ENCODE data around the gene ZBTB16. TPM values are rescaled to one million over a fixed set of nuclear protein-coding genes. Genes with fewer than 3 reads are reported as not detected.

Gene ZBTB16
- polyA plus RNA-seq, 1 donor (not counting 4 experiments of a cell fraction or from before 2014, with no cell fraction given), result 0.18 TPM

GRCh38 chr11:114209904-114210303 lies 150.4 kb downstream of the ZBTB16 start:
- DNase-seq (ENCODE audit: low read depth, low spot score) (no peak), FAIRE-seq (no peak)
- Histone ChIP-seq H3K36me3 (ENCODE audit: control insufficient read depth in 2 of 2, extremely low read depth in 1 of 2, insufficient read depth in 2 of 2, low read length in 2 of 2) (no peaks in the 10 kb centered on the region), H3K9me1 (ENCODE audit: control insufficient read depth, extremely low read depth, insufficient read depth, low read length) (no peaks in the 10 kb centered on the region), H2AFZ (ENCODE audit: control insufficient read depth, low read length) (no peak overlapping the region), H3K9me3 (ENCODE audit: control insufficient read depth, low read depth, low read length) (no peaks in the 10 kb centered on the region), H3K9ac (ENCODE audit: control insufficient read depth, extremely low read depth, insufficient read depth, low read length) (no peak overlapping the region), H3K4me1 (ENCODE audit: control insufficient read depth, extremely low read depth, insufficient read depth, low read length) (no peaks in the 10 kb centered on the region), H4K20me1 (ENCODE audit: control insufficient read depth, extremely low read depth, insufficient read depth, low read length) (no peaks in the 10 kb centered on the region), H3K4me3 (ENCODE audit: control insufficient read depth in 2 of 3, extremely low read depth in 1 of 3, insufficient read depth in 2 of 3, low read depth in 1 of 3, low read length in 3 of 3) (no peak overlapping the region), H3K4me2 (ENCODE audit: control insufficient read depth, extremely low read depth, insufficient read depth, low read depth, low read length) (no peak overlapping the region), H3K27ac (ENCODE audit: control insufficient read depth, insufficient read depth, low read length) (no peak overlapping the region), H3K27me3 (ENCODE audit: control insufficient read depth, extremely low read depth, insufficient read depth, low read length) (peaks cover 11% of the 10 kb centered on the region), H3K79me2 (ENCODE audit: control insufficient read depth, insufficient read depth, low read length) (no peaks in the 10 kb centered on the region)
- TF ChIP-seq CTCF (optimal IDR thresholded peaks at IDR 0.05 in 1 of 3, IDR thresholded peaks at IDR 0.05 in 1 of 3, conservative IDR thresholded peaks at IDR 0.05 in 1 of 3; ENCODE audit: extremely low read depth in 1 of 3, insufficient read depth in 2 of 3, low read length in 3 of 3) (no peak), EZH2 (IDR thresholded peaks at IDR 0.05; ENCODE audit: low read length) (no peak)
- dilution Hi-C loops (cut with MboI; ENCODE audit: extremely low pct_ligation_motif_present, low sequenced_read_pairs), result no loop called here

- dilution Hi-C loops (cut with MboI; ENCODE audit: extremely low pct_ligation_motif_present, low sequenced_read_pairs), result no loop called here
- Histone ChIP-seq H3K4me1 (ENCODE audit: control insufficient read depth, extremely low read depth, insufficient read depth, low read length) (no peaks in the 10 kb centered on the region), H3K9me1 (ENCODE audit: control insufficient read depth, extremely low read depth, insufficient read depth, low read length) (no peaks in the 10 kb centered on the region), H3K79me2 (ENCODE audit: control insufficient read depth, insufficient read depth, low read length) (no peaks in the 10 kb centered on the region), H4K20me1 (ENCODE audit: control insufficient read depth, extremely low read depth, insufficient read depth, low read length) (no peaks in the 10 kb centered on the region), H3K9ac (ENCODE audit: control insufficient read depth, extremely low read depth, insufficient read depth, low read length) (no peak overlapping the region), H3K4me3 (ENCODE audit: control insufficient read depth in 2 of 3, extremely low read depth in 1 of 3, insufficient read depth in 2 of 3, low read depth in 1 of 3, low read length in 3 of 3) (no peak overlapping the region), H3K36me3 (ENCODE audit: control insufficient read depth in 2 of 2, extremely low read depth in 1 of 2, insufficient read depth in 2 of 2, low read length in 2 of 2) (no peaks in the 10 kb centered on the region), H3K4me2 (ENCODE audit: control insufficient read depth, extremely low read depth, insufficient read depth, low read depth, low read length) (no peak overlapping the region), H3K9me3 (ENCODE audit: control insufficient read depth, low read depth, low read length) (no peaks in the 10 kb centered on the region), H3K27me3 (ENCODE audit: control insufficient read depth, extremely low read depth, insufficient read depth, low read length) (peaks cover 5% of the 10 kb centered on the region), H2AFZ (ENCODE audit: control insufficient read depth, low read length) (no peak overlapping the region), H3K27ac (ENCODE audit: control insufficient read depth, insufficient read depth, low read length) (no peak overlapping the region)
- TF ChIP-seq EZH2 (IDR thresholded peaks at IDR 0.05; ENCODE audit: low read length) (no peak), CTCF (optimal IDR thresholded peaks at IDR 0.05 in 1 of 3, IDR thresholded peaks at IDR 0.05 in 1 of 3, conservative IDR thresholded peaks at IDR 0.05 in 1 of 3; ENCODE audit: extremely low read depth in 1 of 3, insufficient read depth in 2 of 3, low read length in 3 of 3) (no peak)
- DNase-seq (ENCODE audit: low read depth, low spot score), result no peak
- FAIRE-seq, result no peak
Measured at GRCh38 chr11:114211444-114212121, 152.1 kb downstream of the ZBTB16 start.
